ENCODE measurements around the gene PTPRD.

Gene PTPRD

DNA sequence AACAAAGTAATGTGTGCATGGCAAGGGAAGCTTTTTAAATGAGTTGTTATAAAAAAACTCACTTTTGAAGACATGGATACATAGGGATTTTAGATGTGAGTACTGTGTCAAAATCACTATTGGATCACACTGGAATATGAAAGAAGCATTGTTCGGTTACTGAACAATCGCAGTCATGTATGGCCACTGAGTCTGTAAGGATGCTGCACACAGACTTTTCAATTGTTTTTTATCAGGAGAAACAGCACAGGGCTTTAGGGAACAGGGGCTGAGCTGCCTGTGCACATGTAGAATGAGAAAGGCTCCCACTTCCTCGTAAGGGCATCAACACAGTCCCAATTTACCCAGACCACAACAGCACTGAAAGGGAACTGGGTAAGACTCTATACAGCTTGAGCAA is 1479.3 kb downstream of the PTPRD start:
- Histone ChIP-seq H3K9me3 (ENCODE audit: control insufficient read depth, insufficient read depth, low read length) (no peaks in the 10 kb centered on the region), H3K27ac (ENCODE audit: low read depth, low read length) (no peak overlapping the region), H3K27me3 (ENCODE audit: control insufficient read depth, low read length) (no peaks in the 10 kb centered on the region), H3F3A (ENCODE audit: control insufficient read depth, insufficient read depth) (no peaks in the 10 kb centered on the region), H3K4me1 (ENCODE audit: control insufficient read depth, low read length) (no peaks in the 10 kb centered on the region), H4K20me1 (ENCODE audit: control insufficient read depth, insufficient read depth, low read depth, low read length) (no peaks in the 10 kb centered on the region), H3K79me2 (ENCODE audit: control insufficient read depth, low read length) (no peaks in the 10 kb centered on the region), H3K9me2 (replicated peaks; ENCODE audit: control insufficient read depth, low read length) (no peaks in the 10 kb centered on the region), H3K36me3 (ENCODE audit: control insufficient read depth, low read length) (no peaks in the 10 kb centered on the region), H3K4me2 (ENCODE audit: low read length) (no peak overlapping the region), H3K4me3 (ENCODE audit: low read length) (no peak overlapping the region)
- TF ChIP-seq, protein P1, sequence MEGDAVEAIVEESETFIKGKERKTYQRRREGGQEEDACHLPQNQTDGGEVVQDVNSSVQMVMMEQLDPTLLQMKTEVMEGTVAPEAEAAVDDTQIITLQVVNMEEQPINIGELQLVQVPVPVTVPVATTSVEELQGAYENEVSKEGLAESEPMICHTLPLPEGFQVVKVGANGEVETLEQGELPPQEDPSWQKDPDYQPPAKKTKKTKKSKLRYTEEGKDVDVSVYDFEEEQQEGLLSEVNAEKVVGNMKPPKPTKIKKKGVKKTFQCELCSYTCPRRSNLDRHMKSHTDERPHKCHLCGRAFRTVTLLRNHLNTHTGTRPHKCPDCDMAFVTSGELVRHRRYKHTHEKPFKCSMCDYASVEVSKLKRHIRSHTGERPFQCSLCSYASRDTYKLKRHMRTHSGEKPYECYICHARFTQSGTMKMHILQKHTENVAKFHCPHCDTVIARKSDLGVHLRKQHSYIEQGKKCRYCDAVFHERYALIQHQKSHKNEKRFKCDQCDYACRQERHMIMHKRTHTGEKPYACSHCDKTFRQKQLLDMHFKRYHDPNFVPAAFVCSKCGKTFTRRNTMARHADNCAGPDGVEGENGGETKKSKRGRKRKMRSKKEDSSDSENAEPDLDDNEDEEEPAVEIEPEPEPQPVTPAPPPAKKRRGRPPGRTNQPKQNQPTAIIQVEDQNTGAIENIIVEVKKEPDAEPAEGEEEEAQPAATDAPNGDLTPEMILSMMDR (IDR thresholded peaks at IDR 0.05; ENCODE audit: low read depth, low read length, poor library complexity, severe bottlenecking) = no peak
- no peak for TF ChIP-seq EZH2phosphoT487 (IDR thresholded peaks at IDR 0.05; ENCODE audit: borderline replicate concordance, low read length)

DNA sequence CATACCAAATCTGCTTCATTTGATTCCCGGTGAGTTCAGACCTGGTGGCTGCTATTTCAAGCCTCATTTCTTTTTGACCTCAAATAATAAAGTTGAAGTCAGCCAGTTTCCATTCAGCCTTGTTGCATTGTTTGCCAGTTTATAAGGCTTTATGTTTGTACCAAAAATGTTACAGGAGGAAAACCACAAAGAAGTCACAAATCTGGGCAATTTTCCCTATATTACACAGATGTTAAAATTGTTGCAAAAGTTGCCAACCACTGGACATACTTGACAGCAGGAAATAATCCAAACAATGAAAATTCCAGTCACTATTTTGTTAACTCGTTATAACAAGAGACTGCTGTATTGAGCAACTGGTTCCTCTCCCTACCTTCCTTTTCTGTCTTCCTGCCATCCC is 1488.2 kb downstream of the PTPRD start:
- no peak overlapping the region for H3K4me3 ChIP-seq (ENCODE audit: low read length)
- no peaks in the 10 kb centered on the region for H3K79me2 ChIP-seq (ENCODE audit: control insufficient read depth, low read length)
- no peaks in the 10 kb centered on the region for H4K20me1 ChIP-seq (ENCODE audit: control insufficient read depth, insufficient read depth, low read depth, low read length)
- H3K36me3 ChIP-seq (ENCODE audit: control insufficient read depth, low read length) = no peaks in the 10 kb centered on the region
- no peak overlapping the region for H3K27ac ChIP-seq (ENCODE audit: low read depth, low read length)
- H3K4me2 ChIP-seq (ENCODE audit: low read length) = no peak overlapping the region
- H3F3A ChIP-seq (ENCODE audit: control insufficient read depth, insufficient read depth) = no peaks in the 10 kb centered on the region
- no peaks in the 10 kb centered on the region for H3K9me2 ChIP-seq (replicated peaks; ENCODE audit: control insufficient read depth, low read length)
- no peak for TF ChIP-seq EZH2phosphoT487 (IDR thresholded peaks at IDR 0.05; ENCODE audit: borderline replicate concordance, low read length)
- no peaks in the 10 kb centered on the region for H3K27me3 ChIP-seq (ENCODE audit: control insufficient read depth, low read length)
- no peaks in the 10 kb centered on the region for H3K9me3 ChIP-seq (ENCODE audit: control insufficient read depth, insufficient read depth, low read length)
- H3K4me1 ChIP-seq (ENCODE audit: control insufficient read depth, low read length) = no peaks in the 10 kb centered on the region

- no peak overlapping the region for H3K4me2 ChIP-seq (ENCODE audit: low read length)
- H4K20me1 ChIP-seq (ENCODE audit: control insufficient read depth, insufficient read depth, low read depth, low read length) = no peaks in the 10 kb centered on the region
- no peaks in the 10 kb centered on the region for H3K27me3 ChIP-seq (ENCODE audit: control insufficient read depth, low read length)
- no peaks in the 10 kb centered on the region for H3K79me2 ChIP-seq (ENCODE audit: control insufficient read depth, low read length)
- TF ChIP-seq, protein P1 (IDR thresholded peaks at IDR 0.05; ENCODE audit: low read depth, low read length, poor library complexity, severe bottlenecking) = no peak
- no peak for TF ChIP-seq EZH2phosphoT487 (IDR thresholded peaks at IDR 0.05; ENCODE audit: borderline replicate concordance, low read length)
- no peaks in the 10 kb centered on the region for H3K9me3 ChIP-seq (ENCODE audit: control insufficient read depth, insufficient read depth, low read length)
- H3K4me3 ChIP-seq (ENCODE audit: low read length) = no peak overlapping the region
- no peaks in the 10 kb centered on the region for H3K36me3 ChIP-seq (ENCODE audit: control insufficient read depth, low read length)
- H3K27ac ChIP-seq (ENCODE audit: low read depth, low read length) = no peak overlapping the region
- no peaks in the 10 kb centered on the region for H3K4me1 ChIP-seq (ENCODE audit: control insufficient read depth, low read length)
- H3K9me2 ChIP-seq (replicated peaks; ENCODE audit: control insufficient read depth, low read length) = no peaks in the 10 kb centered on the region
- no peaks in the 10 kb centered on the region for H3F3A ChIP-seq (ENCODE audit: control insufficient read depth, insufficient read depth)
These were observed 1490.4 kb downstream of the PTPRD start for GRCh38 chr9:9122230-9122875.

- H3K79me2 ChIP-seq (ENCODE audit: control insufficient read depth, low read length) = no peaks in the 10 kb centered on the region
- H3F3A ChIP-seq (ENCODE audit: control insufficient read depth, insufficient read depth) = no peaks in the 10 kb centered on the region
- no peak for TF ChIP-seq EZH2phosphoT487 (IDR thresholded peaks at IDR 0.05; ENCODE audit: borderline replicate concordance, low read length)
- TF ChIP-seq, protein P1 (IDR thresholded peaks at IDR 0.05; ENCODE audit: low read depth, low read length, poor library complexity, severe bottlenecking) = no peak
- H3K4me1 ChIP-seq (ENCODE audit: control insufficient read depth, low read length) = no peaks in the 10 kb centered on the region
- H3K4me2 ChIP-seq (ENCODE audit: low read length) = no peak overlapping the region
- H3K27ac ChIP-seq (ENCODE audit: low read depth, low read length) = no peak overlapping the region
- no peaks in the 10 kb centered on the region for H3K9me3 ChIP-seq (ENCODE audit: control insufficient read depth, insufficient read depth, low read length)
- H3K9me2 ChIP-seq (replicated peaks; ENCODE audit: control insufficient read depth, low read length) = no peaks in the 10 kb centered on the region
- H3K4me3 ChIP-seq (ENCODE audit: low read length) = no peak overlapping the region
- H3K27me3 ChIP-seq (ENCODE audit: control insufficient read depth, low read length) = no peaks in the 10 kb centered on the region
- no peaks in the 10 kb centered on the region for H4K20me1 ChIP-seq (ENCODE audit: control insufficient read depth, insufficient read depth, low read depth, low read length)
- no peaks in the 10 kb centered on the region for H3K36me3 ChIP-seq (ENCODE audit: control insufficient read depth, low read length)
These were observed 1494.9 kb downstream of the PTPRD start for GRCh38 chr9:9117866-9118265.

All from DOHH2 (cell line).